Thoracic aorta (tissue), 2 donors: ENCODE results near the gene CDK4. TPM values are rescaled to one million over a fixed set of nuclear protein-coding genes. Genes with fewer than 3 reads are reported as not detected.

Source experiments
- ATAC-seq: fragments of 150-250 bp; one replicate; pipeline ENCODE4 v1.8.0; 2017; ENCODE audit warnings: low read depth; ENCODE audit not compliant: insufficient number of reproducible peaks, low FRiP score
- DNase-seq: peaks from one replicate; pipeline ENCODE4 v3.0.0-alpha.2; 2020; ENCODE audit warnings: low spot score
- H3K27ac ChIP-seq, 2 donors: fragments of 200-600 bp; sonication (generic); 1 replicate in 1 of 2; 2 replicates in 1 of 2; pipeline ENCODE4 v1.5.1; 2016; ENCODE audit warnings: mild to moderate bottlenecking in 2 of 2, moderate library complexity in 2 of 2
- H3K27me3 ChIP-seq: fragments of 200-600 bp; sonication (generic); replicated peaks from 2 replicates; pipeline ENCODE4 v1.6.0; 2016; ENCODE audit warnings: mild to moderate bottlenecking; ENCODE audit not compliant: insufficient read depth
- H3K36me3 ChIP-seq: fragments of 200-600 bp; sonication (generic); one replicate; pipeline ENCODE4 v1.5.1; 2016
- H3K4me1 ChIP-seq, 2 donors: fragments of 200-600 bp; sonication (generic); 1 replicate in 1 of 2; 2 replicates in 1 of 2; pipeline versions ENCODE4 v1.5.1 to v1.6.0; 2016; ENCODE audit warnings: low read depth in 2 of 2, mild to moderate bottlenecking in 1 of 2; ENCODE audit not compliant: control insufficient read depth in 1 of 2
- H3K4me3 ChIP-seq: fragments of 200-600 bp; sonication (generic); 2 replicates; pipeline ENCODE4 v1.5.1; 2016; ENCODE audit warnings: mild to moderate bottlenecking
- H3K9me3 ChIP-seq: fragments of 200-600 bp; sonication (generic); 2 replicates; pipeline ENCODE4 v1.5.1; 2016
- CTCF ChIP-seq: fragments of 200-600 bp; sonication (generic); IDR thresholded peaks from one replicate; pipeline ENCODE4 v1.5.1; 2019; ENCODE audit warnings: antibody characterized with exemption
- total RNA-seq, 2 donors: library from RNA; depleted of rRNA; stranded (reverse); fragments of >200 nt; gene quantifications; one replicate each; pipeline versions ENCODE4 v1.1.0 to v1.2.3, GENCODE V29; 2016

The CDK4 gene
- total RNA-seq, 2 donors from 2014 or later, result 52.3 to 72.8 TPM

GRCh38 chr12:57735198-57735855, 16.8 kb downstream of the CDK4 start:
- DNase-seq, result no peak
- H3K4me3 ChIP-seq, result no peak overlapping the region
- H3K4me1 ChIP-seq, result peaks cover 28 to 34% of the 10 kb centered on the region in 2 donors
- no peaks in the 10 kb centered on the region for H3K36me3 ChIP-seq
- H3K27ac ChIP-seq, result no peak overlapping the region
- peaks cover 21% of the 10 kb centered on the region for H3K27me3 ChIP-seq
- no peaks in the 10 kb centered on the region for H3K9me3 ChIP-seq
- ATAC-seq, result no peak
- TF ChIP-seq CTCF, result no peak

- ATAC-seq (no peak), DNase-seq (no peak)
- Histone ChIP-seq H3K36me3 (no peaks in the 10 kb centered on the region), H3K27me3 (peaks cover 21% of the 10 kb centered on the region), H3K4me3 (no peak overlapping the region), H3K4me1 (peaks cover 28 to 34% of the 10 kb centered on the region in 2 donors), H3K27ac (no peak overlapping the region), H3K9me3 (no peaks in the 10 kb centered on the region)
- no peak for TF ChIP-seq CTCF
These were observed 17.5 kb downstream of the CDK4 start for GRCh38 chr12:57734591-57734990.

- no peak overlapping the region for H3K4me3 ChIP-seq
- ATAC-seq, result no peak
- no peaks in the 10 kb centered on the region for H3K9me3 ChIP-seq
- DNase-seq, result no peak
- H3K4me1 ChIP-seq, result peaks cover 27 to 34% of the 10 kb centered on the region in 2 donors
- no peaks in the 10 kb centered on the region for H3K36me3 ChIP-seq
- H3K27ac ChIP-seq, result no peak overlapping the region
- TF ChIP-seq CTCF, result no peak
- H3K27me3 ChIP-seq, result peaks cover 21% of the 10 kb centered on the region
These were observed 18.2 kb downstream of the CDK4 start for GRCh38 chr12:57733928-57734327.

GRCh38 chr12:57732726-57733593, 19.1 kb downstream of the CDK4 start:
- no peak for TF ChIP-seq CTCF
- no peaks in the 10 kb centered on the region for H3K9me3 ChIP-seq
- ATAC-seq (no peak), DNase-seq (no peak)
- H3K27me3 ChIP-seq, result peaks cover 21% of the 10 kb centered on the region
- no peaks in the 10 kb centered on the region for H3K36me3 ChIP-seq
- H3K27ac ChIP-seq, result no peak overlapping the region
- no peak overlapping the region for H3K4me3 ChIP-seq
- H3K4me1 ChIP-seq, result peaks cover 19 to 26% of the 10 kb centered on the region in 2 donors

- TF ChIP-seq CTCF, result no peak
- Histone ChIP-seq H3K27ac (no peak overlapping the region), H3K9me3 (no peaks in the 10 kb centered on the region), H3K4me1 (peaks cover 12 to 23% of the 10 kb centered on the region in 2 donors), H3K27me3 (peaks cover 15% of the 10 kb centered on the region), H3K4me3 (no peak overlapping the region), H3K36me3 (no peaks in the 10 kb centered on the region)
- ATAC-seq (no peak), DNase-seq (no peak)
These were observed 19.8 kb downstream of the CDK4 start for GRCh38 chr12:57732270-57732669.
